IPS-15b (cell line): Measurements from ENCODE around the gene ARL10.

Source experiments
- H3K27me3 ChIP-seq: one replicate; pipeline ENCODE4 v1.6.1; 2013; ENCODE audit warnings: low read length; ENCODE audit not compliant: control insufficient read depth, insufficient read depth
- H3K36me3 ChIP-seq: one replicate; pipeline ENCODE4 v1.6.1; 2013; ENCODE audit warnings: low read length; ENCODE audit not compliant: control insufficient read depth, insufficient read depth
- H3K4me1 ChIP-seq: one replicate; pipeline ENCODE4 v1.6.1; 2013; ENCODE audit warnings: mild to moderate bottlenecking, low read length; ENCODE audit not compliant: control insufficient read depth, insufficient read depth
- H3K4me3 ChIP-seq: one replicate; pipeline ENCODE4 v1.5.1; 2013; ENCODE audit warnings: low read depth, low read length
- H3K9ac ChIP-seq: one replicate; pipeline ENCODE4 v1.6.1; 2013; ENCODE audit warnings: low read depth, mild to moderate bottlenecking, low read length
- H3K9me3 ChIP-seq: one replicate; pipeline ENCODE4 v1.6.1; 2013; ENCODE audit warnings: mild to moderate bottlenecking, low read length; ENCODE audit not compliant: control insufficient read depth, insufficient read depth

Gene ARL10

GRCh38 chr5:176384991-176385390 lies 19.7 kb downstream of the ARL10 start:
- Histone ChIP-seq H3K9ac (no peak overlapping the region), H3K9me3 (no peaks in the 10 kb centered on the region), H3K4me1 (peaks cover 2% of the 10 kb centered on the region), H3K4me3 (no peak overlapping the region), H3K36me3 (peaks cover 43% of the 10 kb centered on the region), H3K27me3 (no peaks in the 10 kb centered on the region)

GRCh38 chr5:176386491-176386890 lies 21.2 kb downstream of the ARL10 start:
- Histone ChIP-seq H3K9ac (no peak overlapping the region), H3K27me3 (no peaks in the 10 kb centered on the region), H3K9me3 (no peaks in the 10 kb centered on the region), H3K4me3 (no peak overlapping the region), H3K4me1 (peaks cover 2% of the 10 kb centered on the region), H3K36me3 (peaks cover 40% of the 10 kb centered on the region)

GRCh38 chr5:176387384-176387925 lies 22.2 kb downstream of the ARL10 start:
- Histone ChIP-seq H3K27me3 (no peaks in the 10 kb centered on the region), H3K4me3 (peak overlapping the region; percentile 95), H3K9ac (peak overlapping the region; percentile 92), H3K36me3 (peaks cover 33% of the 10 kb centered on the region), H3K4me1 (peaks cover 2% of the 10 kb centered on the region), H3K9me3 (no peaks in the 10 kb centered on the region)

GRCh38 chr5:176388003-176388443 lies 22.7 kb downstream of the ARL10 start:
- H3K4me3 ChIP-seq: peak overlapping the region; percentile 95
- peak overlapping the region; percentile 92 for H3K9ac ChIP-seq
- H3K9me3 ChIP-seq: no peaks in the 10 kb centered on the region
- peaks cover 2% of the 10 kb centered on the region for H3K4me1 ChIP-seq
- H3K27me3 ChIP-seq: no peaks in the 10 kb centered on the region
- H3K36me3 ChIP-seq: peaks cover 31% of the 10 kb centered on the region

- H3K36me3 ChIP-seq: peaks cover 27% of the 10 kb centered on the region
- peak within 1 kb of the TSS; percentile 92 for H3K9ac ChIP-seq
- H3K4me1 ChIP-seq: peaks cover 2% of the 10 kb centered on the region
- H3K4me3 ChIP-seq: peak within 1 kb of the TSS; percentile 95
- no peaks in the 10 kb centered on the region for H3K27me3 ChIP-seq
- no peaks in the 10 kb centered on the region for H3K9me3 ChIP-seq
Measured at GRCh38 chr5:176388444-176389134, 23.3 kb downstream of the ARL10 start, which contains the start of the genes HIGD2A and NOP16. TSS of gene HIGD2A (plus strand) at chr5:176388751. CDS start at chr5:176388820, 69 bp downstream. TSS of gene NOP16 (minus strand) at chr5:176388598. CDS start at chr5:176388539, 59 bp downstream.

- H3K9me3 ChIP-seq: no peaks in the 10 kb centered on the region
- peaks cover 18% of the 10 kb centered on the region for H3K36me3 ChIP-seq
- no peaks in the 10 kb centered on the region for H3K27me3 ChIP-seq
- H3K9ac ChIP-seq: peak overlapping the region; percentile 89
- peak overlapping the region; percentile 95 for H3K4me3 ChIP-seq
- peaks cover 2% of the 10 kb centered on the region for H3K4me1 ChIP-seq
Measured at GRCh38 chr5:176389135-176390123, 24.1 kb downstream of the ARL10 start.

GRCh38 chr5:176391479-176391878 lies 26.2 kb downstream of the ARL10 start:
- no peaks in the 10 kb centered on the region for H3K9me3 ChIP-seq
- no peak overlapping the region for H3K9ac ChIP-seq
- no peaks in the 10 kb centered on the region for H3K27me3 ChIP-seq
- H3K4me1 ChIP-seq: peaks cover 2% of the 10 kb centered on the region
- H3K36me3 ChIP-seq: peaks cover 1% of the 10 kb centered on the region
- no peak overlapping the region for H3K4me3 ChIP-seq

- Histone ChIP-seq H3K9ac (no peak overlapping the region), H3K27me3 (no peaks in the 10 kb centered on the region), H3K4me3 (no peak overlapping the region), H3K9me3 (no peaks in the 10 kb centered on the region), H3K36me3 (no peaks in the 10 kb centered on the region), H3K4me1 (peaks cover 2% of the 10 kb centered on the region)
Measured at GRCh38 chr5:176391999-176392398, 26.7 kb downstream of the ARL10 start.

DNA sequence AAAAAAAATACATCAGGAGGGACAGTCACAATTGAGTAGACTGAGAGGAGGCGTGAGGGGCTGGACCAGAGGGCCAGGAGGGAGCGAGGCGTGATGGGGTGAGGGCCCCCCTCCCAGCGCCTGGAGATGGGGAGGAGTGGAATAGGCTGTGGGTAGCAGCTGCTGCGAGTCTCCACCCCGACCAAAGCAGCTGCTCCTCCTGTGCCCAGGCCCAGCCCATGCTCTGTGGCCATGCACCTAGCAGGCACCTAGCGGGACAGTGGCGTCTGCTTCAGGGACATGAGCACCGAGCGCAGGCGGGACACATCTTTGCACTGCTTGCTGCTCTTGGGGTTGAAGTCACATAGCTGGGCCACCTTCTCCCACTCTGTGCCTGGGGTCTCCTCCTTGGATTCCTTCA lies 27.2 kb downstream of the ARL10 start:
- no peaks in the 10 kb centered on the region for H3K4me1 ChIP-seq
- no peaks in the 10 kb centered on the region for H3K9me3 ChIP-seq
- H3K9ac ChIP-seq: no peak overlapping the region
- no peaks in the 10 kb centered on the region for H3K36me3 ChIP-seq
- no peak overlapping the region for H3K4me3 ChIP-seq
- H3K27me3 ChIP-seq: no peaks in the 10 kb centered on the region

GRCh38 chr5:176394096-176394495 lies 28.8 kb downstream of the ARL10 start:
- Histone ChIP-seq H3K9me3 (no peaks in the 10 kb centered on the region), H3K27me3 (no peaks in the 10 kb centered on the region), H3K4me1 (no peaks in the 10 kb centered on the region), H3K4me3 (no peak overlapping the region), H3K36me3 (no peaks in the 10 kb centered on the region), H3K9ac (no peak overlapping the region)

- Histone ChIP-seq H3K36me3 (no peaks in the 10 kb centered on the region), H3K4me3 (no peak overlapping the region), H3K9me3 (no peaks in the 10 kb centered on the region), H3K4me1 (no peaks in the 10 kb centered on the region), H3K9ac (no peak overlapping the region), H3K27me3 (no peaks in the 10 kb centered on the region)
Measured at GRCh38 chr5:176394881-176395675, 29.8 kb downstream of the ARL10 start.
